Lower leg skin (tissue), 4 donors: ENCODE measurements around the gene OR52N2. TPM values are rescaled to one million over a fixed set of nuclear protein-coding genes. Genes with fewer than 3 reads are reported as not detected.

ENCODE experiments used
- DNase-seq, 2 donors: peaks; one replicate each; pipeline ENCODE4 v3.0.0-alpha.2; 2019; ENCODE audit warnings: low spot score in 2 of 2
- H3K4me3 ChIP-seq: fragments of 200-600 bp; sonication (generic); 2 replicates; pipeline ENCODE4 v1.5.1; 2017; ENCODE audit warnings: mild to moderate bottlenecking, low read depth; ENCODE audit not compliant: poor library complexity, severe bottlenecking
- CTCF ChIP-seq, 3 donors: fragments of 450-650 bp; IDR thresholded peaks; one replicate each; pipeline ENCODE4 v1.5.1; 2016; ENCODE audit warnings: antibody characterized with exemption in 3 of 3, mild to moderate bottlenecking in 3 of 3, moderate library complexity in 2 of 3
- POLR2A ChIP-seq, 2 donors: fragments of 450-650 bp; IDR thresholded peaks; one replicate each; pipeline ENCODE4 v1.6.1; 2016 to 2017; ENCODE audit warnings: antibody characterized with exemption in 2 of 2, mild to moderate bottlenecking in 1 of 2, moderate library complexity in 1 of 2
- WGBS, 2 donors: methylation state at CpG; one replicate each; pipeline ENCODE4 v1.1.5; 2018; 5-methylcytosine and 5-hydroxymethylcytosine counted together
- intact Hi-C: fragments of 100-400 bp; cut with DNase I; formaldehyde crosslinking; loops from one replicate; pipeline ENCODE4 v1.15.0; 2023; ENCODE audit warnings: low total_unique reads
- total RNA-seq, 4 donors: library from RNA; depleted of rRNA; stranded (reverse); fragments of >200 nt; gene quantifications; one replicate each; pipeline ENCODE4 v1.1.0, GENCODE V29; 2016

Gene OR52N2
- total RNA-seq, 4 donors from 2014 or later = not detected

- 16 to 31% methylated on average over 1 of the region's 1 CpG for WGBS, 2 donors
- H3K4me3 ChIP-seq = no peak overlapping the region
- TF ChIP-seq POLR2A (IDR thresholded peaks at IDR 0.05) (no peak), CTCF (IDR thresholded peaks at IDR 0.05) (no peak)
- no peak for DNase-seq
- intact Hi-C loops = no loop called here
Observed at GRCh38 chr11:5818245-5818886, 9.6 kb downstream of the OR52N2 start.

DNA sequence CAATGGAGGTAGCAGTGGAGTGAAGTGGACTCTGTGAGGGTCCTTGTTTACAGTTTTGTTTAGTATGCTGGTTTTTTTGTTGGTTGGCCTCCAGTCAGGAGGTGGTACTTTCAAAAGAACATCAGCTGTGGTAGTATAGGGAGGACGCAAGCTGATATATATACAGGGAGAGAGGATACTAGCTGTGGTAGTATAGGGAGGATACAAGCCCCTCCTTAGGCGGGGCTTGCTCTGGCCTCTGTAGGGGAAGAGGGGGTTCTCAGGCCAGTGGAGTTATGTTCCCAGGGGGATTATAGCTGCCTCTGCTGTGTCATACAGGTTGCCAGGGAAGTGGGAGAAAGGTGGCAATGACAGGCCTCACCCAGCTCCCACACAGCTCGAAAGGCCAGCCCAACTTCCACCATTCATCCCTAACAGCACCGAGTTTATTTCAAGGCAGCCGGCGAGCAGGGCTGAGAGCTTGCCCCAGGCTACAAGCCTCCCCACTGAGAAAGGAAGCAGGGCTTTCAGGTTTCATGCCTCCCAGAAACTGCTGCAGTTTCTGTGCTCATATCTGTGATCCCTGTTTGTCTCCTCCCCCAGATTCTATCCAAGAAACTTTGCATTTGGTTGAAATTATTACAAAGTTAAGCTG is 22.6 kb downstream of the OR52N2 start:
- no peak for DNase-seq
- no peak overlapping the region for H3K4me3 ChIP-seq
- 62 to 72% methylated on average over 6 of the region's 6 CpGs for WGBS, 2 donors
- intact Hi-C loops = no loop called here
- no peak for TF ChIP-seq POLR2A (IDR thresholded peaks at IDR 0.05)
- no peak for TF ChIP-seq CTCF (IDR thresholded peaks at IDR 0.05)

GRCh38 chr11:5833446-5833845 is 24.7 kb downstream of the OR52N2 start:
- WGBS, 2 donors = 40 to 49% methylated on average over 2 of the region's 2 CpGs

GRCh38 chr11:5837695-5838094 is 29.0 kb downstream of the OR52N2 start:
- no peak for DNase-seq
- TF ChIP-seq POLR2A (IDR thresholded peaks at IDR 0.05) (no peak), CTCF (IDR thresholded peaks at IDR 0.05) (no peak)
- intact Hi-C loops = no loop called here
- WGBS, 2 donors = 87 to 96% methylated on average over 2 of the region's 2 CpGs
- H3K4me3 ChIP-seq = no peak overlapping the region

More at GRCh38 chr11:5833446-5833845, 24.7 kb downstream of the OR52N2 start:
- intact Hi-C loops = no loop called here
- no peak for TF ChIP-seq POLR2A (IDR thresholded peaks at IDR 0.05)
- no peak for TF ChIP-seq CTCF (IDR thresholded peaks at IDR 0.05)
- H3K4me3 ChIP-seq = no peak overlapping the region
- DNase-seq = no peak

DNA sequence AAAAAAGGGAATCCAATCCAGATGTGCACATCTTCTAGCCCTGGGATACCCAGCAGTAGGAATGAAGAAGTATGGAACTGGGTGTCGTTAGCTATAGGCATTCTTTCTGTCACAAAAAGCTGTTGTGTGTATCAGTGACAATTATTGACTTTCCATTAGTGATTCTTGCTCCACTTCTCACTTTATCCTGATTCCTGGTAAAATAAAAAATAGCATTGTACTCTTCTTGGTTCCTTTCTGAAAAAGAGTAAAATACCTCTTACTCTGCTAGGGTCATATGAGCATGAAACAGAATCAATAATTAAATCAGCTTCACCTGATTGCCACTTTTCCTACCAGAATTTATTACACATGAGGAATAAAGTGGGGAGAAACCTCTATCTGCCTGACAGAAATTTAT is 33.1 kb downstream of the OR52N2 start, which contains the start of gene OR52E6:
Gene OR52E6 (minus strand): TSS at position 101 of the 400 bp plus-strand sequence. CDS start 0 bp downstream, at position 101.
- no peak within 1 kb of the TSS for H3K4me3 ChIP-seq
- TF ChIP-seq CTCF (IDR thresholded peaks at IDR 0.05) (no peak), POLR2A (IDR thresholded peaks at IDR 0.05) (no peak)
- intact Hi-C loops = no loop called here
- DNase-seq = no peak
- 0 to 45% methylated on average over 1 of the region's 1 CpG for WGBS, 2 donors
